Parathyroid adenoma (tissue), 2 donors: ENCODE measurements around the gene SIGLEC14.
A peak's percentile ranks its signal among the peaks of the same experiment; 100 is the strongest.

Experiments used
- H2AFZ ChIP-seq: fragments of 300-600 bp; sonication (generic); one replicate; pipeline ENCODE4 v1.7.0; 2017; ENCODE audit warnings: antibody characterized with exemption, mild to moderate bottlenecking
- H3K27ac ChIP-seq: fragments of 300-600 bp; sonication (generic); one replicate; pipeline ENCODE4 v1.7.0; 2017
- H3K27me3 ChIP-seq: fragments of 300-600 bp; sonication (generic); one replicate; pipeline ENCODE4 v1.7.0; 2017; ENCODE audit warnings: low read length; ENCODE audit not compliant: control insufficient read depth, insufficient read depth
- H3K36me3 ChIP-seq: fragments of 300-600 bp; sonication (generic); one replicate; pipeline ENCODE4 v1.7.0; 2017; ENCODE audit warnings: low read length; ENCODE audit not compliant: control insufficient read depth, insufficient read depth
- H3K4me1 ChIP-seq: fragments of 300-600 bp; sonication (generic); one replicate; pipeline ENCODE4 v1.7.0; 2017; ENCODE audit warnings: control low read depth
- H3K4me2 ChIP-seq: fragments of 300-600 bp; sonication (generic); one replicate; pipeline ENCODE4 v1.7.0; 2017; ENCODE audit warnings: low read length
- H3K4me3 ChIP-seq: fragments of 300-600 bp; sonication (generic); one replicate; pipeline ENCODE4 v1.7.0; 2017; ENCODE audit warnings: low read depth, low read length
- H3K79me2 ChIP-seq: fragments of 300-600 bp; sonication (generic); one replicate; pipeline ENCODE4 v1.7.0; 2017; ENCODE audit warnings: control low read depth
- H3K9ac ChIP-seq: fragments of 300-600 bp; sonication (generic); one replicate; pipeline ENCODE4 v1.7.0; 2017; ENCODE audit warnings: mild to moderate bottlenecking
- H3K9me3 ChIP-seq: fragments of 300-600 bp; sonication (generic); one replicate; pipeline ENCODE4 v1.7.0; 2017; ENCODE audit warnings: low read length; ENCODE audit not compliant: control insufficient read depth
- CTCF ChIP-seq: fragments of 300-600 bp; sonication (generic); IDR thresholded peaks from one replicate; pipeline ENCODE4 v1.7.0; 2017; ENCODE audit warnings: antibody characterized with exemption, mild to moderate bottlenecking
- donor health status: primary hyperparathyroidism.

Gene SIGLEC14

GRCh38 chr19:51607077-51607476 is 39.5 kb downstream of the SIGLEC14 start:
- H3K4me1 ChIP-seq = peaks cover 57% of the 10 kb centered on the region
- H3K36me3 ChIP-seq = no peaks in the 10 kb centered on the region
- peak overlapping the region; percentile 39 for H3K9ac ChIP-seq
- no peak for TF ChIP-seq CTCF
- peak overlapping the region; percentile 99 for H3K27ac ChIP-seq
- H3K4me3 ChIP-seq = no peak overlapping the region
- H2AFZ ChIP-seq = peak overlapping the region; percentile 65
- peaks cover 5% of the 10 kb centered on the region for H3K79me2 ChIP-seq
- H3K27me3 ChIP-seq = no peaks in the 10 kb centered on the region
- H3K4me2 ChIP-seq = no peak overlapping the region
- H3K9me3 ChIP-seq = no peaks in the 10 kb centered on the region

GRCh38 chr19:51602189-51602854 is 44.3 kb downstream of the SIGLEC14 start:
- Histone ChIP-seq H3K4me1 (peaks cover 31% of the 10 kb centered on the region), H3K36me3 (no peaks in the 10 kb centered on the region), H3K4me3 (no peak overlapping the region), H2AFZ (peak overlapping the region; percentile 25), H3K27me3 (no peaks in the 10 kb centered on the region), H3K79me2 (peaks cover 26% of the 10 kb centered on the region), H3K9me3 (no peaks in the 10 kb centered on the region), H3K9ac (no peak overlapping the region), H3K4me2 (no peak overlapping the region), H3K27ac (peak overlapping the region; percentile 33)
- TF ChIP-seq CTCF = no peak

GRCh38 chr19:51600940-51601580 is 45.6 kb downstream of the SIGLEC14 start:
- Histone ChIP-seq H3K79me2 (peaks cover 26% of the 10 kb centered on the region), H3K4me3 (no peak overlapping the region)
- no peak for TF ChIP-seq CTCF

GRCh38 chr19:51599084-51599483 is 47.5 kb downstream of the SIGLEC14 start:
- peaks cover 16% of the 10 kb centered on the region for H3K4me1 ChIP-seq
- H3K9ac ChIP-seq = no peak overlapping the region
- no peak overlapping the region for H3K4me2 ChIP-seq
- H3K4me3 ChIP-seq = no peak overlapping the region
- H3K36me3 ChIP-seq = no peaks in the 10 kb centered on the region
- no peak overlapping the region for H3K27ac ChIP-seq
- no peaks in the 10 kb centered on the region for H3K27me3 ChIP-seq
- H3K9me3 ChIP-seq = no peaks in the 10 kb centered on the region
- H2AFZ ChIP-seq = no peak overlapping the region
- H3K79me2 ChIP-seq = peaks cover 31% of the 10 kb centered on the region
- TF ChIP-seq CTCF = no peak

More at GRCh38 chr19:51600940-51601580, 45.6 kb downstream of the SIGLEC14 start:
- Histone ChIP-seq H3K9me3 (no peaks in the 10 kb centered on the region), H3K36me3 (no peaks in the 10 kb centered on the region), H3K4me1 (peaks cover 19% of the 10 kb centered on the region), H3K4me2 (no peak overlapping the region), H3K27me3 (no peaks in the 10 kb centered on the region), H3K9ac (no peak overlapping the region), H2AFZ (no peak overlapping the region), H3K27ac (no peak overlapping the region)
